H9 (cell line): Measurements from ENCODE around the gene LPCAT1. TPM values are rescaled to one million over a fixed set of nuclear protein-coding genes. Genes with fewer than 3 reads are reported as not detected.

Source experiments
- DNase-seq: peaks from one replicate; pipeline ENCODE4 v3.0.0-alpha.2; 2017
- H2AFZ ChIP-seq: one replicate; pipeline ENCODE4 v1.6.1; 2013; ENCODE audit warnings: mild to moderate bottlenecking, low read length, control low read depth, moderate library complexity
- H2AK5ac ChIP-seq: 2 replicates; pipeline ENCODE4 v1.6.1; 2013; ENCODE audit warnings: low read length, control low read depth, mixed read lengths; ENCODE audit not compliant: insufficient read length
- H2BK120ac ChIP-seq: one replicate; pipeline ENCODE4 v1.6.1; 2013; ENCODE audit warnings: low read depth, mild to moderate bottlenecking, low read length, control low read depth, inconsistent platforms; ENCODE audit not compliant: poor library complexity, severe bottlenecking
- H2BK12ac ChIP-seq: 2 replicates; pipeline ENCODE4 v1.6.1; 2013; ENCODE audit warnings: low read length, control low read depth, mixed read lengths, low read depth; ENCODE audit not compliant: insufficient read length
- H2BK15ac ChIP-seq: 2 replicates; pipeline ENCODE4 v1.6.1; 2013; ENCODE audit warnings: low read depth, low read length, control low read depth
- H2BK20ac ChIP-seq: one replicate; pipeline ENCODE4 v1.6.1; 2013; ENCODE audit warnings: low read depth, mild to moderate bottlenecking, low read length, control low read depth, inconsistent platforms; ENCODE audit not compliant: poor library complexity, severe bottlenecking
- H2BK5ac ChIP-seq: 2 replicates; pipeline ENCODE4 v1.6.1; 2013; ENCODE audit warnings: low read length, control low read depth, mixed read lengths; ENCODE audit not compliant: insufficient read length
- H3K14ac ChIP-seq: 2 replicates; pipeline ENCODE4 v1.6.1; 2013; ENCODE audit warnings: low read length, control low read depth; ENCODE audit not compliant: insufficient read depth
- H3K18ac ChIP-seq: 2 replicates; pipeline ENCODE4 v1.6.1; 2013; ENCODE audit warnings: low read depth, mild to moderate bottlenecking, mixed read lengths, low read length, control low read depth; ENCODE audit not compliant: insufficient read length
- H3K23ac ChIP-seq: 2 replicates; pipeline ENCODE4 v1.6.1; 2013; ENCODE audit warnings: low read length, control low read depth, mixed read lengths, low read depth; ENCODE audit not compliant: insufficient read length
- H3K23me2 ChIP-seq: 2 replicates; pipeline ENCODE4 v1.6.1; 2013; ENCODE audit warnings: low read depth, mild to moderate bottlenecking, mixed read lengths, low read length, control low read depth; ENCODE audit not compliant: insufficient read length, poor library complexity, severe bottlenecking
- H3K27ac ChIP-seq: 2 replicates; pipeline ENCODE4 v1.5.1; 2013; ENCODE audit warnings: low read length, control low read depth, mixed read lengths, low read depth; ENCODE audit not compliant: insufficient read length
- H3K27me3 ChIP-seq: 2 replicates; pipeline ENCODE4 v1.6.1; 2013; ENCODE audit warnings: low read length, control low read depth, inconsistent platforms; ENCODE audit not compliant: insufficient read depth
- H3K4ac ChIP-seq: 2 replicates; pipeline ENCODE4 v1.6.1; 2013; ENCODE audit warnings: low read depth, mild to moderate bottlenecking, control low read depth, inconsistent platforms, low read length, moderate library complexity
- H3K4me1 ChIP-seq: 2 replicates; pipeline ENCODE4 v1.6.1; 2013; ENCODE audit warnings: low read length, control low read depth, inconsistent platforms; ENCODE audit not compliant: insufficient read depth
- H3K4me2 ChIP-seq: 2 replicates; pipeline ENCODE4 v1.6.1; 2013; ENCODE audit warnings: low read length, control low read depth, mixed read lengths; ENCODE audit not compliant: insufficient read length, insufficient read depth
- H3K56ac ChIP-seq: 2 replicates; pipeline ENCODE4 v1.6.1; 2013; ENCODE audit warnings: low read depth, mild to moderate bottlenecking, mixed read lengths, low read length, control low read depth; ENCODE audit not compliant: insufficient read length
- H3K79me1 ChIP-seq: 2 replicates; pipeline ENCODE4 v1.6.1; 2013; ENCODE audit warnings: low read depth, mild to moderate bottlenecking, moderate library complexity, low read length, control low read depth, inconsistent platforms; ENCODE audit not compliant: insufficient read depth, poor library complexity, severe bottlenecking
- H3K79me2 ChIP-seq: 2 replicates; pipeline ENCODE4 v1.6.1; 2013; ENCODE audit warnings: low read length, control low read depth, inconsistent platforms; ENCODE audit not compliant: insufficient read depth
- H3K9ac ChIP-seq: 2 replicates; pipeline ENCODE4 v1.6.1; 2013; ENCODE audit warnings: low read length, control low read depth, mixed read lengths; ENCODE audit not compliant: insufficient read length; ENCODE audit errors: extremely low read depth
- H3K9me3 ChIP-seq: one replicate; pipeline ENCODE4 v1.6.1; 2013; ENCODE audit warnings: low read depth, low read length, inconsistent platforms; ENCODE audit not compliant: control insufficient read depth
- H3T11ph ChIP-seq: one replicate; pipeline ENCODE4 v1.6.1; 2013; ENCODE audit warnings: mild to moderate bottlenecking, low read length, control low read depth, inconsistent platforms
- H4K20me1 ChIP-seq: one replicate; pipeline ENCODE4 v1.6.1; 2013; ENCODE audit not compliant: control insufficient read depth, insufficient read length, insufficient read depth
- H4K5ac ChIP-seq: 2 replicates; pipeline ENCODE4 v1.6.1; 2013; ENCODE audit warnings: low read depth, mild to moderate bottlenecking, mixed read lengths, low read length, control low read depth; ENCODE audit not compliant: insufficient read length
- H4K8ac ChIP-seq: replicated peaks from 2 replicates; pipeline ENCODE4 v1.6.1; 2013; ENCODE audit warnings: low read length, control low read depth, mixed read lengths, low read depth; ENCODE audit not compliant: insufficient read length
- H4K91ac ChIP-seq: 2 replicates; pipeline ENCODE4 v1.6.1; 2013; ENCODE audit warnings: low read depth, mild to moderate bottlenecking, moderate library complexity, mixed read lengths, low read length, control low read depth; ENCODE audit not compliant: insufficient read length
- H3K27ac Mint-ChIP-seq, 3 experiments: 2 replicates in 2 of 3; 3 replicates in 1 of 3; pipeline ENCODE4 v1.8.0; 2020 to 2021; ENCODE audit warnings: mixed read lengths in 3 of 3, mild to moderate bottlenecking in 1 of 3, moderate library complexity in 1 of 3
- H3K27me3 Mint-ChIP-seq: 2 replicates; pipeline ENCODE4 v1.8.0; 2021; ENCODE audit warnings: low read depth, mild to moderate bottlenecking, moderate library complexity, mixed read lengths
- H3K36me3 Mint-ChIP-seq, 3 experiments: 2 replicates in 2 of 3; 3 replicates in 1 of 3; pipeline ENCODE4 v1.8.0; 2020 to 2021; ENCODE audit warnings: low read depth in 3 of 3, mixed read lengths in 3 of 3; ENCODE audit not compliant: insufficient read depth in 1 of 3
- H3K4me1 Mint-ChIP-seq, 2 experiments: 2 replicates each; pipeline ENCODE4 v1.8.0; 2020; ENCODE audit warnings: mixed read lengths in 2 of 2
- H3K4me3 Mint-ChIP-seq, 2 experiments: 2 replicates in 1 of 2; 3 replicates in 1 of 2; pipeline ENCODE4 v1.8.0; 2020 to 2021; ENCODE audit warnings: mild to moderate bottlenecking in 2 of 2, mixed read lengths in 2 of 2, moderate library complexity in 1 of 2
- H3K9me3 Mint-ChIP-seq, 2 experiments: 2 replicates in 1 of 2; 3 replicates in 1 of 2; pipeline ENCODE4 v1.8.0; 2020; ENCODE audit warnings: mild to moderate bottlenecking in 2 of 2, mixed read lengths in 2 of 2, moderate library complexity in 1 of 2
- CTCF ChIP-seq: fragments of 200-600 bp; sonication (generic); conservative IDR thresholded peaks from 3 replicates; pipeline ENCODE4 v1.8.0; 2021; ENCODE audit warnings: antibody characterized with exemption, mild to moderate bottlenecking
- WGBS: extraction: QIAGEN DNeasy Blood & Tissue Kit; methylation state at CpG from one replicate; pipeline ENCODE4 v1.1.7; 2013; ENCODE audit warnings: missing lambda C conversion rate, low lambda C conversion rate, mixed read lengths; ENCODE audit not compliant: insufficient read length; ENCODE audit errors: extremely low coverage; 5-methylcytosine and 5-hydroxymethylcytosine counted together
- total RNA-seq: library from RNA; stranded (reverse); gene quantifications from 2 replicates; pipeline ENCODE4 v1.2.1, GENCODE V29; 2021

The LPCAT1 gene
- total RNA-seq, 1 experiment from 2014 or later, result 231 TPM

- Histone ChIP-seq H2BK120ac (no peak overlapping the region), H3T11ph (no peak overlapping the region), H2AK5ac (no peak overlapping the region), H4K20me1 (peaks cover 2% of the 10 kb centered on the region), H3K23ac (no peak overlapping the region), H3K79me2 (no peaks in the 10 kb centered on the region), H3K27ac (no peak overlapping the region), H4K5ac (no peak overlapping the region), H3K4me1 (no peaks in the 10 kb centered on the region), H3K9ac (no peak overlapping the region), H3K9me3 (no peaks in the 10 kb centered on the region), H2BK12ac (no peak overlapping the region), H2BK20ac (no peak overlapping the region), H3K79me1 (no peaks in the 10 kb centered on the region), H3K4ac (no peak overlapping the region), H3K4me2 (no peak overlapping the region), H3K14ac (no peak overlapping the region), H2BK5ac (no peak overlapping the region), H3K23me2 (no peaks in the 10 kb centered on the region), H3K27me3 (no peaks in the 10 kb centered on the region), H4K91ac (no peak overlapping the region), H3K18ac (no peak overlapping the region), H3K56ac (no peak overlapping the region), H2BK15ac (no peak overlapping the region), H2AFZ (no peak overlapping the region), H4K8ac (no peak overlapping the region)
- no CpG with 5 or more reads among the region's 13 CpGs for WGBS
- H3K36me3 Mint-ChIP-seq, result peaks cover 24 to 81% (median 77%) of the 10 kb centered on the region in 3 experiments; a peak in 6 of 7 replicates
- no peaks in the 10 kb centered on the region for H3K27me3 Mint-ChIP-seq
- no peak for DNase-seq
- no peak overlapping the region for H3K4me3 Mint-ChIP-seq
- no peaks in the 10 kb centered on the region for H3K9me3 Mint-ChIP-seq
- TF ChIP-seq CTCF, result no peak
- H3K27ac Mint-ChIP-seq, result no peak overlapping the region; a peak in 1 of 7 replicates
- H3K4me1 Mint-ChIP-seq, result no peaks in the 10 kb centered on the region
Observed at GRCh38 chr5:1486271-1486670, 37.5 kb downstream of the LPCAT1 start.
